Fibroblast of skin of abdomen (primary cell): Measurements from ENCODE around the gene ITCH. TPM values are rescaled to one million over a fixed set of nuclear protein-coding genes. Genes with fewer than 3 reads are reported as not detected.
"Not testable (repeated sequence)": the region's sequence is repeated elsewhere in the genome, so short reads cannot be mapped to it uniquely, and the experiment has no call there.

ENCODE experiments used
- DNase-seq: peaks from one replicate; pipeline ENCODE4 v3.0.0-alpha.2; 2013
- polyA plus RNA-seq, 2 experiments: library from polyadenylated mRNA; unstranded; fragments of 120-200 nt; gene quantifications; one replicate each; pipeline ENCODE4 v1.2.1, GENCODE V29; 2013; ENCODE audit not compliant: insufficient read length in 2 of 2

ITCH gene
- polyA plus RNA-seq (2013, experiment 1 of 2; ENCODE audit: insufficient read length), result 37.4 TPM
- 39.5 TPM for polyA plus RNA-seq (2013, experiment 2 of 2; ENCODE audit: insufficient read length)

DNA sequence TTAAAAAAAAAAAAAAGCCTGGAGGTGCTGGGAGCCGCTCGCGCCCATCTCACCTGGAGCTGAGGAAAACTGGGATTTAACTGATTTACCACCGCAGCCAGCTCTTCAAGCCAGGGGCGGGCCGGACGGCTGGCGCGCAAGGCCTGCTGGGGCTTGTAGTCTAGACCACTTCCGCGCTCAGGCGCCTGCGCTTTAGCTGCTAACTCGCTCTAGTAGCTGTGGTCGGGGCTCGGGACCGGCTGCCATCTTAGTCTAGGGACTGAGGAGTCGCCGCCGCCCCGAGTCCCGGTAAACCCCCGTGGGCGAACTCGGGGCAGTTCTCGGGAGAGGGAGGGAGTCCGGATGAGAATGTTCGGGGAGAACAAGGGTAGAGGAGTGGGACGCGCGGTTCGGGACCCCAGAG is at the start of gene ITCH:
TSS of gene ITCH (plus strand) at position 212 of the 403 bp plus-strand sequence. CDS start 30,539 bp downstream, outside the sequence.
- peak; percentile 93 for DNase-seq

DNA sequence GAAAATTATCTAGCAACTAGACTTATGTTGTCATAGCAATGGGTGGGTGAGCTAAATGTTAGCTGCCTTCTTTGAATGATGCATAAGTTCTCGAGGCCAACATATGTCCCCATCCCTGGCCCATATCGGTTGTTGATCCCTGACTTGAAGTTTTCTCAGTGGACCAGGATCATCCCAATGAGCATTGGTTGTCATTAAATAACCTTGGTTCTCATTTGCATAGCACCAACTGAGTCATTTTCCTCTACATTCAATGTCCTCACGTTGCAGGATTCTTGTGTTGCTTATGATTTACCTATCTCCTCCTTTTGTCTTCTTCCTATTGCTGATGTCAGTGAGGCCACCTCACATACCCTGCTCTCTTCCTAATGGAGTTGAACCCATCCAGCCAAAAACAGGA is 47.8 kb upstream of the ITCH start:
- DNase-seq, result no peak

DNA sequence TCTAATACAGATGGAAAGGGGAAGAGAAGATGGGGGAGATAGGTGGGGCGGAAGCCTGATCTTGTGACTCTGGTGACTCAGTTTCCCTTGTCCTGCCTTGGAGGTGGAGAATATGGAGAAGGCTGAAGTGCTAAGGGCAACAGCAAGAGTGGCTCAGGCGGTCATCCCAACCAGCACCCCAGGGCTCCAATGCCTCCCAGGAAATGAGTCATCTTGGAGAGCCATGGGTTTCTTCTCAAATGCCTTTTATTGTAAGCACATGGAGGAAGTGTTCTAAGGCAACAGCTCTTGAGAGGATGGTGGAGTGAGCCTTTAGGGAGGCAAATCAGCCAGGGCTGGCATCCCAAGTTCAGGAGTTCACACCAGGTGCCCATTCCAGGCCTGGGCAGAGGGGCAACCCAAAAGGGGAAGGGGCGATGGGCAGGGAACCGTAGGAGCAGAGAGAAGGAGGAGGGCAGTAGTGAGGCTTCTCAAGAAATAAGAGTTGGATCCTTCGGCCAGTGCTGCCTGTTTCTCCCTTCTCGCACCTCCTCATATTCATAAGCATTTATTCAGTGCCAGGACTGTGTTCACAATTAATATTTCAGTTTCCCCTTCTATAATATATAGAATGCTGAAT is 46.8 kb upstream of the ITCH start:
- DNase-seq, result peak; percentile 18

DNA sequence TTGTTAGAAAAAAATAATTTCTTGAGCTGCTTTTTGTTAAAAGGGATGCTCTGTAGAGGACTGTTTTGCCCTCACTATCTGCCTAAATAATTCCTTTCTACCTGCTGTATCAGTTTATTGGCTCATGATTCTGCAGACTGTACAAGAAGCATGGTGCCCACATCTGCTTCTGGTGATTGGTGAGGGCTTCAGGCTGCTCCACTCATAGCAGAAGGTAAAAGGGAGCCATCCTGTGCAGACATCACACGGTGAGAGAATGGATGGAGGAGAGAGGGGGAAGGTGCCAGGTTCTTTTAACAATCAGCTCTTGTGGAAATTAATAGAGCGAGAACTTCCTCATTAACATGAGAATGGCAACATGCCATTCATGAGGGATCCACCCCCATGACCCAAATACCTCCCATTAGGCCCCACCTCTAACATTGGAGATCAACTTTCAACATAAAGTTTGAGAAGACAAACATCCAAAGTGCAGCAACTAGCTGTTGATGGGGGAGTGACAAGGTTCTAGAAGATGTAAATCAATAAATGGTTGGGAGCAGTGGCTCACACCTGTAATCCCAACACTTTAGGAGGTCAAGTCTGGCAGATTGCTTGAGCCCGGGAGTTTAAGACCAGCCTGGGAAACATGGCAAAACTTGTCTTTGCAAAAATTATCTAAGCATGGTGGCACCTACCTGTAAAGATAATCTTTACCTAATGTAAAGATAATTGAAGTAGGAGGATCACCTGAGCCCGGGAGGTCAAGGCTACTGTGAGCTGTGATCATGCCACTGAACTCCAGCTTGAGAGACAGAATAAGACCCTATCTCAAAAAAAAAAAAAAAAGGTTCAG is 44.2 kb upstream of the ITCH start:
- DNase-seq, result no peak

DNA sequence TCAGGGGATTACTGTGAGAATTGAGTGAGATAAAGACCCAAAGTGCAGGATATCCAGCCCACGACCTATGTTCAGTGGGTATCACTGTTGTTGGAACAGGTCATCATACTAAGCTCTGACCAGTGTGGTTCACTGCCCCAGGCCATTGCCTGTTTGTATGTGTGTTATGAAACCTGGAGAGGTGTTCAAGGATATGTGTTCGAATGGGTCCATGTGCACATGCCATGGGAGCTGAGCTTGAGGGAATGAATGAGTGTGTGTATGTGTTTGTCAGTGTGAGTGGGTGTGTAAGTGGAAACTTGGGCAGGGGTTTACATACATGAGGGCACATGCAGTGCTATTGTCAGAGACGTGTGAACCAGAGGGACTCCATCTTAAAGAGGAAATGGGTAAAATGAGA is 42.2 kb upstream of the ITCH start:
- no peak for DNase-seq

DNA sequence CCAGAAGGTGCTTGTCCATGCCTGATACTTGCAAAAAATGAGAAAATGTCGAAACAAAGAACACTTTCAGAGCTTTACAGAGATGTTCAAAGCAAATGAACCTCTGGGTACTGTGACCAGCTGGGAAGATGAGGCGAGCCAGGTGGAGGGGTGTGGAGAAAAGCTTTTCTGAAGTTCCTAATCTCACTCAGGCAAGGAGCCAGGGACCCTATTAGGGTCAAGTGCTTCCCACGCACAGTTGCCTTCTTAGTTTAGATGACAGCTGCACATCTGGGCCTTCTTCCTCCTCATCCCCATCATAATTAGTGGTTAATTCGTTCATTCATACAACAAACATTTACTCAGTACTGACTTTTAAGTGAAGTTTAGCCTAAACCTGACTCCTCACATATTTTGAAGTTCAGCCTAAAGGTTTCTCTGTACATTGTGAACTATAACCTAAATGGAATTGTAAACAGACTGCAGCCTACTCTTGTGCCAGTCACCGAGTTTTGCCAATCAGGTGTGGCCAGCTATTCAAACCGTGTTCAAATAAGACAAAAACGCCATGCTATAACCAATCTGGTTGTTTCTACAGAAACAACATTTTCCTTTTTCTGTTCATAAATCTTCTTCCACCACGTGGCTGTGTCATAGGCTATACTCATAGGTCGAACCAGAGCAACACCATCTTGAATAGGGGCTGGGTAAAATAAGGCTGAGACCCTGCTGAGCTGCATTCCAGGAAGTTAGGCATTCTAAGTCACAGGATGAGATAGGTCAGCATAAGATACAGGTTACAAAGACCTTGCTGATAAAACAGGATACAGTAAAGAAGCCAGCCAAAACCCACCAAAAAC is 40.6 kb upstream of the ITCH start:
- no peak for DNase-seq

DNA sequence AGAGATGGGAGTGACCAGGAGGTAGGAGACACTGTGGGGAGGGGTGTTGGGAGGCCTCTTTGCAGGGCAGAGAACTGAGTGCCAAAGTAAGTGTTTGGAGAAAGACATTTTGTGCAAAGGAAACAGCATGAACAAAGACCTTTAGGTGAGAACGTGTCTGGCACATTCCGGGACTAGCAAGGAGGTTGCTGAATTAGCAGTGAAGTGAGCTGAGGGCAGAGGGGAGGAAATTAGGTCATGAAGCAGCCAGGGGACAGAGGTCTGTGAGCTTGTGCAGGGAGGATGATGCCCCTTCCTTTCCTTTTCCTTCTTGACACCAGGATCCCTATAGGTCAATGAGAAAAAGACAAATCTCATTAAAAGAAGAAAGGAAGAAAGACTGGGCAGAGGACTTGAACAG is 38.5 kb upstream of the ITCH start:
- no peak for DNase-seq

DNA sequence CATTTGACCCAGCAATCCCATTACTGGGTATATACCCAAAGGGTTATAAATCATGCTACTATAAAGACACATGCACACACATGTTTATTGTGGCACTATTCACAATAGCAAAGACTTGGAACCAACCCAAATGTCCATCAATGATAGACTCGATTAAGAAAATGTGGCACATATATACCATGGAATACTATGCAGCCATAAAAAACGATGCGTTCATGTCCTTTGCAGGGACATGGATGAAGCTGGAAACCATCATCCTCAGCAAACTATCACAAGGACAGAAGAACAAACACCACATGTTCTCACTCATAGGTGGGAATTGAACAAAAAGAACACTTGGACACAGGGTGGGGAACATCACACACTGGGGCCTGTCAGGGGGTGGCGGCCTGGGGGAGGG is 34.9 kb upstream of the ITCH start:
- DNase-seq, result not testable (repeated sequence)

DNA sequence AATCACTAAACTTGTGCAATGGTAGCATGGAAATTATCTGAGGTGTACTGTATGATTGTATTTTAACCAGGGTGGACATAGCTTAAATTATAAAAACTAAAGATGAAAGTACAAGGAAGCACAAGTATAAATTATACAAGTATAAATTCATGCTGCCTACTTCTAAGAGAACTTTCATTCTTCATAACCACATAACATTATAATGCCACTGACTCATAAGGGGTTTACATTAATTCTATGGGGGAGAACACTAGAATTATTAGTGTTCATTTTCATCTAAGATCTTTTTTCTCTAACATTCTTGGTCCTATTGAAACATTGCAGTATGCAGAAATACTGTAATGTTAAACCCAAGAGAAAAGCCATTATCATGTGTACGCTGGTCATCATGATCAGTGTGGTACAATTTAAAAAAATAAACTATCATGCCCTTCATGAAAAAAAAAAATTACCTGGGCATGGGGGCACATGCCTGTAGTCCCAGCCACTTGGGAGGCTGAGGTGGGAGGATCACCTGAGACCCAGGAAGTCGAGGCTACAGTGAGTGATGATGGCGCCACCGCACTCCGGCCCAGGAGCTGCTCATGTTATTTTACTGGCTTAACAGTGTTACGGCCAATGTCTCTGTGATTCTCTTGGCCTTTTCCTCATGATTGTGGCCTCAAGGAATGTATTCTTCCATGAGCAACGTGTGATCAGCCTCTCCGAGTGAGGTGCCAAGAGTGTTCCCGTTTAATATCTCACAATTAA is 34.0 kb upstream of the ITCH start:
- peak; percentile 50 for DNase-seq

DNA sequence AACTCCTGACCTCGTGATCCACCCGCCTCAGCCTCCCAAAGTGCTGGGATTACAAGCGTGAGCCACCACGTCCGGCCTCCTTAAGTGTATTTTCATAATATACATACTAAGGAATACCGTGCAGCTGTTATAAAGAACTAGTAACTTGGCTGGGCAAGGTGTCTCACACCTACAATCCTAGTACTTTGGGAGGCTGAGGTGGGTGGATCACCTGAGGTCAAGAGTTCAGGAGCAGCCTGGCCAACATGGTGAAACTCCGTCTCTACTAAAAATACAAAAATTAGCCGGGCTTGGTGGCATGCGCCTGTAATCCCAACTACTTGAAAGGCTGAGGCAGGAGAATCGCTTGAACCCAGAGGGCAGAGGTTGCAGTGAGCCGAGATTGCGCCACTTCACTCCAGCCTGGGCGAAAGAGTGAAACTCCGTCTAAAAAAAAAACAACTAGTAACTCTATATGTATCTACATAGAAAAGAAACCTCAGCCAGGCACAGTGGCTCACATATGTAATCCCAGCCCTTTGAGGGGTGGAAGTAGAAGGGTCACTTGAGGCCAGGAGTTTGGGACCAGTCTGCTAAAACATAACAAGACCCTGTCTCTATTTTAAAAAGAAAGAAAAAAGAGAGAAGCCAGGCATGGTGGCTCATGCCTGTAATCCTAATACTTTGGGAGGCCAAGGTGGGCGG is 32.1 kb upstream of the ITCH start:
- not testable (repeated sequence) for DNase-seq

DNA sequence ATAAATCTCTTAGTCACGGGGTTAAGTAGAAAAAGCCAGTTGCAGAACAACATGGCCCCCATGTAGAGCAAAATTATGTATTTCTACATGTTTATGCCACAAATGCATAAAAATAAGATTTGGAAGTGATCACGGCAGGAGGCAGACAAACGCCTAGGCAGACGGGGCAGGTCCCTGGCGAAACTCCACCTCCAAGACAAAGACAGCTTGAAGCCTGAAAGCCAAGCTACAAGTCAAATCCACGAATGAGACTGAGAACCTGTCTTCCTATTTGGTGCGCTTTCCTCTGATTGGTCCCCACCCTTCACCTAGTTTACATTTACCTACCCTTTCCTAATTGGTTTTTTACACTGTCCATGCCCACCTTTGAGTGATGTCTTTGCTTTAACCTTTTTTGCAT is 31.2 kb upstream of the ITCH start:
- no peak for DNase-seq

DNA sequence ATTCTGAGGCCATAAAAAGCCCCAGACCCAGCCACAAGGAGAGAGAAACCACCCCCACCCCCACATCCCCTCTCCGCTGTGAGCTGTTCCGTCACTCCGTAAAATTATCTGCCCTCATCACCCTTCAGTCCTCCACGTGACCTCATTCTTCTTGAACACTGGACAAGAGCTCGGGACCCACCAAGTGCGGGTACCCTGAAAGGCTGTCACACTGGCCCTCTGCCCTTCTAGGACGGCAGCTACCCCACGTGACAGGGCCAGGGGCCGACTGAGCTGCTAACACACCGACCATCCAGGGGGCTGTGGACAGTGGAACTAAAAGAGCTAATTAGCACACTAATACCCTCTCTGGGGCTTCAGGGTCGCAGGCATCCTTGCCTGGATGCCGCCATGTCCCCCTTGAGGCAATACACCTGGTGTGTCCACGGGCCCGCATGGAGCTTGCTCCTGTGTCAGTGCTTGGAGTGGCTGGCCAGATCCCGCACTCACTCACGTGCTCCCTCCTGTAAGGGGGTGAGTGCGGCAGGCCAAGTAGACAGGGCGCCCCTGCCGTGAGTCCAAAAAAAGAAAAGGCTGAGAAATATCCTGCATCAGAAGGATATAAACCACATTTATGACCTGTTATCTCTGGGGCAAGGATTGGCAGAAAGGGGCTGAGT is 30.7 kb upstream of the ITCH start:
- DNase-seq, result no peak

DNA sequence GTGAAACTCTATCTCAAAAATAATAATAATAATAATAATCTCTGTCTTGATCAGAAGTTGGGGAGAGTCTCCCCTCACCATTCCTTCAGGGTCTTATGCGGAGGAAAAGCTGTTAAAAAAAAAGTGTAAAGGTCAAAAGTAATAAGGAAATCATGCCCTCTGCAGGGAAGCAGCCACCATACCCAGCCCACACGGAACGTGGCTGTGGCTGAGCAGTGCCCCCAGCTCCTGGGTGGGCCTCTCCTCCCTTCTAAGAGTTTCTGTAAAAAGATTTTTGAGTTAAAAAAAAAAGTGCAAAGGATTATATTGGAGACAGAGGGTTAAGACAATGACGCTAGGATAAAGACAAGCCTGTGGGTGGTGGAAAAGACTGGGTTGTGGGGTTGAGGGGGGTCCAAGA is 29.3 kb upstream of the ITCH start:
- DNase-seq, result no peak

DNA sequence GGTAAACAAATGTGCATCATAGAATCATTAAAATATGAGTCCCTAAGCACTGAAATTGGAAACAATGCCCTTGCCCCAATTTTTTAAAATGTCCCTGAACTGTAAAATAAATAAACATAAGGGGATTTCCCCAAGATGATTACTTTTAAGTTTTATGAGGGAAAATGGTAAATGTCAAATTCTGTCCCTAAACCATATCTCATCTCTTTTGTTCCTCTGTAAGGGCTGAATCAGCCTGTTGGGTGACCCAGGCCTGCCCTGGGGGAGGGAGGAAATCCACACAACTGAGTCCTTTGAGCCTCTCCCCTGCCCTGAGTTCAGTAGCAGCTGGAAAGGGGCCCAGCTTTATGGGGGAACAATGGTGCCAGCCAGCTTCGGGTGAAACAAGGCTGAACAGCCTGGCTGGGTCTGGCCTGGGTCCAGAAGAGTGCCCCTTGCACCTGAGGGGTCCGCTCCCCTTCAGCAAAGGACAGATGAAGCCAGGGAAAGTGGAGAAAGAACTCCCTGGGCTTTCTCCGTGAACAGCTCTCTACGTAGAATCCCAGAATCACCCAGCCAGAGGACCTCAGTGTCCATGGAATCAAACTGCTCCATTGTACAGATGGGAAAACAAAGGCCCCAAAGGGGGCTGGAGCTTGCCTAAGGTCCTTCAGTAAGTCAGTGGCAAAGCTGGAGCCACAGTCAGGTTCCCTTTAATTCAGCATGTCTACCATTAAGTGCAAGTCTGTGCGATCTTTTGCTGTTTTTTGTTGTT is 28.2 kb upstream of the ITCH start:
- no peak for DNase-seq

DNA sequence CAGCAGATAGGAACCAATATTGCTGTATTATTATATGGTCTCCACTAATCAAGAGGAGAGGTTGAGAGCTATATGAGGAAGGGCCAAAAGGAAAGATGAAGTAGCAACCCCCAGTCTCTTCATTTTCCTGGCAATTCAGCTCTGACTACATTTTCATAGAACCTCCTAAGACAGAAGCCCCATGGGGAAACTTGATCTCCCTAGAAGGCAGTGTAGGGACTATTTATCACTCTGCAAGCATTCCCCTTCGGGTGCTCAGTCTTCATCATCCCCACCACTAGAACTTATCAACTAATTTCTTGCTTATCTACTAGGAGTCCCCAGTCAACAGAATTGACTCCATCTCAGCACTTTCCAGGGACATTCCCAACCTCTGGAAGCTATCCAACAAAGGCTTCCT is 25.5 kb upstream of the ITCH start:
- no peak for DNase-seq

DNA sequence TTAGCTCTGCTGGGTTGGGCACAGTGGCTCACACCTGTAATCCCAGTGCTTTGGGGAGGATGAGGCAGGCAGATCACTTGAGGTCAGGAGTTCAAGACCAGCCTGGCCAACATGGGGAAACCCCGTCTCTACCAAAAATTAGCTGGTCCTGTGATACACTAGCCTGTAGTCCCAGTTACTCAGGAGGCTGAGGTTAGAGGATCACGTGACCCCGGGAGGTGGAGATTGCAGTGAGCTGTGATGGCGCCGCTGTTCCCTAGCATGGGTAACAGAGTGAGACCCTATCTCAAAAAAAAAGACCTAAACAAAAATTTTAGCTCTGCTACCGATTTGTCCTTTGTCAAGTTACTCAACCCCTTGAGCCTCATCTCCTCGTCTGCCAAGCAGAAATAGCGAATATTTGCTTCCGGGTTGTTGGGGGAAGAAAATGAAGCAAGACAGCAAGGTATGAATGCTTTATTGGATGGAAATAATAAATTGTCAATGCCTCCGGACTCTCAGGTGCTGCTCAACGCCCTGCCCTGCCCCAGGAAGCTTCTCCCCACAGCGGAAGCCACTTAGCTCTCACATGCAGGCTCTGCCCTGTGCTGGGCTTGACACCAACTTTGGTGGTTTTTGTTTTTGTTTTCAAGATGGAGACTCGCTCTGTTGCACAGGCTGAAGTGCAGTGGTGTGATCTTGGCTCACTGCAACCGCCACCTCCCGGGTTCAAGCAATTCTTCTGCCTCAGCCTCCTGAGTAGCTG is 24.9 kb upstream of the ITCH start:
- no peak for DNase-seq

DNA sequence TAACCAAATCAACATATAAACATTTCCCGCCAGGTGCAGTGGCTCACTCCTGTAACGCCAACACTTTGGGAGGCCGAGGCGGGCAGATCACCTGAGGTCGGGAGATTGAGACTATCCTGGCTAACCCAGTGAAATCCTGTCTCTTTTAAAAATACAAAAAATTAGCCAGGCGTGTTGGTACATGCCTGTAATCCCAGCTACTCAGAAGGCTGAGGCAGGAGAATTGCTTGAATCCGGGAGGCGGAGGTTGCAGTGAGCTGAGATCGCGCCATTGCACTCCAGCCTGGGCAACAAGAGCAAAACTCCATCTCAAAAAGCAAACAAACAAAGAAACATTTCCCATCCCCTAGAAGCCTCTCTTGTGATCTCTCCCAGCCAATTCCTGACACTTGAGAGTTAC is 22.3 kb upstream of the ITCH start:
- not testable (repeated sequence) for DNase-seq

DNA sequence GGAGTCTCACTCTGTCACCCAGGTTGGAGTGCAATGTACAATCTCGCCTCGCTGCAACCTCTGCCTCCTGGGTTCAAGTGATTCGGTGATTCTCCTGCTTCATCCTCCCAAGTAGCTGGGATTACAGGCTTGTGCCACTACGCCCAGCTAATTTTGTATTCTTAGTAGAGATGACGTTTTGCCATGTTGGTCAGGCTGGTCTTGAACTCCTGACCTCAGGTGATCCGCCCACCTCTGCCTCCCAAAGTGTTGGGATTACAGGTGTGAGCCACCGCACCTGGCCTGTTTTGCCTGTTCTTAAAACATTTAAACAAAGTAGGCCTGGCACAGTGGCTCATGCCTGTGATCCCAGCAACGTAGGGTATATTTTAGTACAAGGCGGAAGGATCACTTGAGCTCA is 21.9 kb upstream of the ITCH start:
- DNase-seq, result not testable (repeated sequence)

DNA sequence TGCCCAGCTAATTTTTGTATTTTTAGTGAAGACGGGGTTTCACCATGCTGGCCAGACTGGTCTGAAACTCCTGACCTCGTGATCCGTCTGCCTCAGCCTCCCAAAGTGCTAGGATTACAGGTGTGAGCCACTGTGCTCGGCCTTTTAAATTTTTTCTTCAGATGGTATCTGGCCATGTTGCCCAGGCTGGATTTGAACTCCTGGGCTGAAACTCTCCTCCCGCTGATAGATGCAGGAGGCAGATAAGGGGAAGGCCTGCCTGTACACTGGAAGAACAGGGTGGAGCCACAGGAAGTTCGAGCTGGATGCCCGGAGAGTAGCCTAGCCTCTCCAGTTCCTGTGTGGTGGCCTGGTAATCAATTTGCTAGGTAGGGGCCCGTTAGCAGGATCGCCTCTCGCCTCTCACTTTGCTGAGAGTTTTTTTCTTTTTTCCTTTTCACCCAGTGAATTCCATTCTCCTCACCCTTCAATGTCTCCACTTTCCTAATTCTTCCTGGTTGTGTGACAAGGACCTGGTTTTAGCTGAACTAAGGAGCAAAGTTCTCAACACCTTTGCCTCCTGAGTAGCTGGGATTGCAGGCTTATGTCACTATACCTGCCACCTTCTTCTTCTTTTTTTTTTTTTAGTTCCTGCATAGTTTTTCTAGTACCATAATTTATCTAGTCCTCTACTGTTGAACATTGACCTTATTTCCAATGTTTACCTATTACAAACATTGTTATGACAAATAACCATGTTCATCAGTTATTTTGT is 19.4 kb upstream of the ITCH start:
- DNase-seq, result no peak
